Activated CD8-positive, alpha-beta memory T cell treated with anti-CD3 and anti-CD28 coated beads, Interleukin-2, amount 50 U/mL, for 24 hours (primary cell): ENCODE results near the gene LRRK1.

Source experiments
- DNase-seq: peaks from one replicate; pipeline ENCODE4 v3.0.0-alpha.2; 2020; ENCODE audit errors: extremely low read depth

LRRK1 gene

DNA sequence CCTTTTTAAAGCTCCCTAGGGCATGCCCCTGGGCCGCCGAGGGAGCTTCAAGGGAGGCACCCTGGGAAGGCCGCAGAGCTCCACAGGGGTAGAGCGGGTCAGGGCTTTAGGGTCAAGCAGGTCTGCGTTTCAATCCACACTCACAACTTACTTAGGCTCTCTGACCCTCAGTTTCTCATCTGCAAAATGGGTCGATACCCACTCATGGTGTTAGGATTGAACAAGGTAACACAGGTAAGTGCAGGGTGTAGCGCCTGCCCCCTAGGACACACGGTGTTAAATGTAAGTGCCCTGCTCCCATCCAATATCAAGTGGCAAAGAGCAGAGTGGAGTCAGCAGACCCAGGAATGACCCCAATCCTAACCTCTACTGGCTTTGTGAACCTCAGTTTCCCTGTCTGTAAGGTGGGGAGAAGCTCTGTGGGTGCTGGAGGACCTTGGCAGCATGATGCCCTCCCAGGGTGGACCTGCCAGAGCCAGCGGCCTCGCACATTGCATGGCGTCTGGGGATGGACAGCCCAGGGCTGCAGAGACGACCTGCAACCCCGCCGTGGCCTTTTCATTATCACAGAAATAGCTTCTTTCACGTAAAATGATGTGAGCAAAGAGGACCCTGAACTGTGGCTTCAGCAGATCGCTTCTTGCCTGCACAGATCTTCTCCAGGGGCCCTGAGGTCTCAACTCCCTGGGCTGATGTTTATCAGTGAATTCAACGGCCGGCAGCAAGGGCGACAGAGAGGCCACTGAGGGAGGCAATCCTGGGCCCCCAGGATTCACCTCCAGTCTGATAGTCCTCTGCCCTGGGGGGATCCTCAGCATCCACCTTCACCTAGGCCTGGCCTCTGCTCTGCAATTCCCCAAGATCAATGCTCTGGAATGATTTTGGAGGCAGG, 194.2 kb downstream of the LRRK1 start:
- no peak for DNase-seq

DNA sequence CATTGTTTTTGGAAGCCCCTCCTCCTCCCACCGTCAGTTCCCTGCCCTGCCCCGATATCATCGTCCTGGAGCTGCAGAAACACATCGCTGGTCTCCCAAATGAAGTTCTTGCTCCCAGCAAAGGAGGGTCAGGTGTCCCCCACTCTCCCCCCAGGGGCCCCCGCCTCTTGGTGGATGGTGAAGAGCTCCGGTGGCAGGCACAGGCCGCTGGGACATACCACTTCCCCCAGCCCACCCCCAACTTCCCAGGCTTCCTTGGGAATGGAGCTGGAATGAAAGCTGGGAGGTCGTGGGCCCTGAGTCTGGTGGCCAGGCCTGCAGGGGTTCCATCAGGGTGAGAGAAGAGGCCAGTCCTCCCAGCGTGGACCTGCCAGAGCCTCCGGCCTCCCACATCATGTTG, 195.0 kb downstream of the LRRK1 start:
- no peak for DNase-seq

DNA sequence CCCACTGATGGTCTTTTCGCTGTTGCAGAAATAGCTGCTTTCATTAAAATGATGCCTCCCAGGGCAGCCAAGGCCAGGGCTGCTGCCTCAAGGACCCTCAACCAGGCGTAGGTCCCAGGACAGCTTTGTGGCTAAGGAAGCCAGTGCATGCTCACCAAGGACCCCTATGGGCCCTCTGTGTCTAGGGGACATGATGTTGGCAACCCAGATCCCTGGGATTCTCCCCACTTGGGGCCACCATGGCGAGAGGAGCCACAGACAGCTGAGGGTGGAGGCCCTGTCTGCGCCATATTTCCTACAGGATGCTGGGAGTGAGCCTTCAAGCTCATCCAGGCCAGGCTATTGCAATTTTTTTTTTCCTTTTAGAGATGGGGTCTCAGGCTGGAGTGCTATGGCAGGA, 195.5 kb downstream of the LRRK1 start:
- DNase-seq = no peak

DNA sequence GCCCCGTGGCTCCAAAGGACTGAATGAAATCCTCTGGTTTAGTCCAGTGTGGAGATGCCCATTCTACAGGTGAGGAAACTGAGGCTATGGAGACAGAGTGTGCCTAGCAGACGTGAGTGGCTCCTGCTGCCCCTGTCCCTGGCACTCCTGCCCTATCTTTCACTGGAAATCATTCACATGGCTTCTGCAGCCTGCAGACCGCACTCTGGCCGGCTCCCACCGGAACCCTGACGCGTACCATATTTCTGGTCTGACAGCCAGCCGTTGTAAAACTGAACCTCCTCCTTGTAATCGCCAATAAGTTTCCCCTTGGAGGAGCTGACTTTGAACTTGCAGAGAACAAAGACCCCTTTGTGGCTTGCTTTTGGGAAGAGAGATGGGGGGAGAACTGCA, 196.2 kb downstream of the LRRK1 start:
- DNase-seq = no peak

DNA sequence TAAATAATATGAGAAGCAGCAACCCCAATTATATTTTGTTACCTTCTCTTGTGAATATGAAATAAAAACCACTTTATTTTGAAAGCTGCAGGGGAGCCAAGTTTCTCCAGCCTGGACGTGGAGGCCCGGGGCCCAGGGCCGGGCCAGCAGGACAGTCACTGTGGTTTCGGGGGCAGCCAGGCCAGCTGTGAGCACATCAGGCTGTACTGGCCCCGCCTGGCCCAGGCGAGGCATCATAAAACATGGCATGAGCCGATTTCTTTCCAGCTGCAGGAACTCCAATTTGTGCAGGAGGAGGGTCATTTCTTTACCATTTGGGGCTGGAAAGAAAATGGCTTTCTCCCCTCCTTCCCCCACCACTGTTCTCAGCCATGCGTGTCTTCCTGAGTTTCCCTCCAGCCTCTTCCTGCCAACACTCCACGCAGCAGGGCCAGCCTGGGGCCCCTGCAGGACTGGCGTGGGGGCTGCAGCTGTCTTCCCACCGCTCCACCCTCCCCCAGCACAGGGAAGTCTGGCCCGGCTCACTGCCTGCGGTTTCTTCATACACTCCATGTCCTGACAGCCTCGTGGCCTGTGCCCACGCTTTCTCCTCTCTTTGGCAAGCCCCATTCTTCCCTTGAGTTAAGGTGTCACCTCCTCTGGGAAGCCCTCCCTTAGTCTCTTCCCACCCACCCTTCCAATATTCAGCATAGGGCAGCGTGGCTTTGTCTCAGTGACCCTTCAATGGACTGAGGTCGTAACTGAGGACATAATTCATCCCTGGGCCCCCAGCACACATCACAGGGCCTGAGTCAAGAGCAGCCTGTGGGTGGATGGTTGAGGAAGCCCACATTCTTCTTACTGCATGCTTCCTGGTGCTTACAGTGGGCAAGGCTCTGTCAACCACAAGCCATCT, 196.9 kb downstream of the LRRK1 start:
- DNase-seq = no peak

DNA sequence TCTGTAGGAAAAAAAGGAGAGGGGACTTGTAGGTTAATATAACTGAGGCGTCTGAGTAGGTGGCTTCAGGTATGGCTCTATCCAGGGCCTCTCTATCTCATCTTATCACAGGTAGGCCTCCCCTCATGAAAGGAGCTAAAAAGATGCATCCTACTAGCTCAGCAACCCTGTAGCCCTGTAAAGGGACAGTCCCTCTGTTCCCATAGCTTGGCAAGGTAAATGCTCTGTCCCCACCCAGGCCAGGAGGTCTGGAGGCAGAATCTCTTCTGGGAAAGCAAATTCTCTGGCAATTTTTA, 197.5 kb downstream of the LRRK1 start:
- DNase-seq = no peak

DNA sequence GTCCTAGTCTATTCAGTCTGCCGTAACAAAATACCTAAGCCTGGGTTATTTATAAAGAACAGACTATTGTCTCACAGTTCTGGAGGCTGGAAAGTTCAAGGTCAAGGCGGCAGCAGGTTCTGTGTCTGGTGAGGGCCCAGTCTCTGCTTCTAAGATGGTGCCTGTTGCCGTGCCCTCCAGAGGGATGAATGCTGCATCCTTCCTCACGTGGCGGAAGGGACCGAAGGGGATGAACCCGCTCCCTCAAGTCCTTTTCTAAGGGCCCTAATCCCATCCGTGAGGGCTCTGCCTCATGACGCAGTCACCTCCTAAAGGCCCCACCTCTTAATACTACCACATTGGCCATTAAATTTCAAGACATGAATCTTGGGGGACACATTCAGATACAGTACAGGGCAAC, 199.0 kb downstream of the LRRK1 start:
- no peak for DNase-seq

DNA sequence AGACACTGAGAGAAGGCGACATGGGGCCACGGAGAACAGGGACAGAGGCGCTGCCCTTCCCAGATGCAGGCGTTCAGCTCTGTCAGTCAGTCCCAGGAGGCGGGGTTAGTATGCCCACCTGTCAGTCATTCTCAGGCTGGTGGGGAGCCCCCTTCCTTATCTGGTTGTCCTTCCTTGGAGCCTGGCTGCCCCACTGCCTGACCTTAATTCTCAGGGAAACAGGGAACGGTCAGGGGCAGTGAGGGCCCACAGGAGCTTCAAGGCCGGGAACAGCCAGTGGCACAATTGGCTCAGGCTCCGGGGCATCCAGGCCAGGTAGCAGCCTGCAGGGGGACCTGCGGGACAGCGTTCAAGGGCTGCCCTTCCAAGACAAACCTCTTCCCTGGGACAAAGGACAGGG, 199.5 kb downstream of the LRRK1 start:
- no peak for DNase-seq

DNA sequence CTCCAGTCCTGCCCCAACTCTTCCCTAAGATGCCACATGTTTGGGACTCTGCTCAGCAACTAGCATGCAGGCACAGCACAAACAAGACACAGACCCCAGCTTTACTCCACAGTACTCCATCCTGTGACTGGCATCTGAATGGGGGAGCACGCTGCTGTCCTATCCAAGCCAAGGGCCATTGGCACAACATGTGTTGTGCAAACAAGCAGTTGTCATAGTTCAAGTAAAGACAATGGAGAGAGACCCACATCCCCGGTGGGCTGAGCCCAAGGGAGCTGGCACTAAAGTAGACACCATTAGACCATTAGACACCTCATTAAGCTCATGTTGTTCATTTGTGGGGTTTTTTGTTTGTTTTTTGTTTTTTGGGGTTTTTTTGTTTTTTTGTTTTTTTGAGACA, 200.0 kb downstream of the LRRK1 start:
- no peak for DNase-seq
